Vagina (tissue), 2 donors: Measurements from ENCODE around the gene SLC1A5.

Experiments used
- CTCF ChIP-seq, 3 experiments: fragments of 450-650 bp in 2 of 3; fragments of 200-600 bp in 1 of 3; sonication (generic) in 1 of 3; IDR thresholded peaks; one replicate each; pipeline ENCODE4 v1.5.1; 2017 to 2019; ENCODE audit warnings: antibody characterized with exemption in 3 of 3, mild to moderate bottlenecking in 2 of 3, moderate library complexity in 2 of 3
- POLR2A ChIP-seq, 2 donors: fragments of 450-650 bp; IDR thresholded peaks; one replicate each; pipeline ENCODE4 v1.6.1; 2017; ENCODE audit warnings: antibody characterized with exemption in 2 of 2, mild to moderate bottlenecking in 2 of 2, moderate library complexity in 2 of 2

- TF ChIP-seq CTCF (IDR thresholded peaks at IDR 0.05) (no peak), POLR2A (IDR thresholded peaks at IDR 0.05) (no peak)
These were observed 61.8 kb downstream of the SLC1A5 start for GRCh38 chr19:46726551-46726950.
